HG03571 (cell line): Measurements from ENCODE around the gene PLPP3.

ENCODE experiments used
- ATAC-seq: cut with Tn5 transposase; IDR thresholded peaks from one replicate; pipeline ENCODE4 v1.9.1; 2021; ENCODE audit not compliant: unreplicated experiment

The PLPP3 gene

DNA sequence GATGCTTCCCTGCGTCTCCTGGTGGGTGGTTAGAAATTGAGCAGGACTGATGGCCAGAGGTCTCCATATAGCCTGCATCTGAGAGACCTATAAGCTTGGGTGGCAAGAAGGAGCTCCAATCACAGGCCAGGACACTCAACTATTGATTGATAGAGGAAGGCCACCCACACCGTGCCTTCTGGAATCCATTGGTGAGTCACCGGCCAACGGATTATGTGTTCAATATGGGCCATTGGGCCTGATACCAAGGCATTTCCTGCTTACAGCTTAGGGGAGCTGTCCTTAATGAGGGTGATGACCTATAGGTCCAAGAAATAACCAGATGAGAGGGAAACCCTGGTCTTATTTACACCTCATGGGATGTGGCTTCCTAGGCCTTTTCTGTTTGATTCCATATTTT is 115.1 kb downstream of the PLPP3 start:
- no peak for ATAC-seq

DNA sequence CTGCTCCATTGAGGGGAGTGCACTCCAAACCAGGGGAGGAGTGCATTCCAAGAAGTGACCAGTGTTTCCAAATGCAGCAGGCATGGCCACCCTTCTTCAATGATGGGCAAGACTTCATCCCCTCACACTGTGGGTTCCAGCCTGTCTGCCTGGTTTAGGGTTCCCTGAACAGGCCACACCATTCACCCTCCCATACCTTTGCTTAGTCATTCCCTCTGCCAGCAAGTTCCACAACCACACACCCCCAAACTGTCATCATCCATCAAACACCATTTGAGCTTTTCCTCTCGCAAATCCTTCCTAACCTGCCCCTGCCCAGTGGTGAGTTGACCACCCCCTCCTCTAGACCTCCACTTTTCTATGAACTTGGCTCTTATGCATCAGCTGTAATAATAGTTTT is 116.0 kb downstream of the PLPP3 start:
- no peak for ATAC-seq

DNA sequence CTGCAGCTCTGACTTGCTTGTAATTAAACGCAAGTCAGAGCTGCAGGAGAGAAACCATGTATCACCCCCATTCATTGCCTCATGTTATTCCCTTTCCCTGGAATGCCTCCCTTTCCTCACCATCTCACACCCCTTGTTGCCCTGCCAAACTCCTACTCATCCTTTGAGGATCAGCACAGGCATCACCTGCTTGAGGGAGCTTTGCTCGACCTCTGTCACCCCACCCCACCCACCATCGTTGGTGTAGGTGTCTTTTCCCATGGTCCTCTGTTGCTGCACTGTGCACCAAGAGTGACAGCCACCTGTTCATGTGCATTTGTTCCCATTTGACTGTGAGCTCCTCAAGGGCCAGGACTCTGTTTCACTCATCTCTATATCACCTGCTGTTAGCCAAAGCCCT is 117.2 kb downstream of the PLPP3 start:
- ATAC-seq = no peak

DNA sequence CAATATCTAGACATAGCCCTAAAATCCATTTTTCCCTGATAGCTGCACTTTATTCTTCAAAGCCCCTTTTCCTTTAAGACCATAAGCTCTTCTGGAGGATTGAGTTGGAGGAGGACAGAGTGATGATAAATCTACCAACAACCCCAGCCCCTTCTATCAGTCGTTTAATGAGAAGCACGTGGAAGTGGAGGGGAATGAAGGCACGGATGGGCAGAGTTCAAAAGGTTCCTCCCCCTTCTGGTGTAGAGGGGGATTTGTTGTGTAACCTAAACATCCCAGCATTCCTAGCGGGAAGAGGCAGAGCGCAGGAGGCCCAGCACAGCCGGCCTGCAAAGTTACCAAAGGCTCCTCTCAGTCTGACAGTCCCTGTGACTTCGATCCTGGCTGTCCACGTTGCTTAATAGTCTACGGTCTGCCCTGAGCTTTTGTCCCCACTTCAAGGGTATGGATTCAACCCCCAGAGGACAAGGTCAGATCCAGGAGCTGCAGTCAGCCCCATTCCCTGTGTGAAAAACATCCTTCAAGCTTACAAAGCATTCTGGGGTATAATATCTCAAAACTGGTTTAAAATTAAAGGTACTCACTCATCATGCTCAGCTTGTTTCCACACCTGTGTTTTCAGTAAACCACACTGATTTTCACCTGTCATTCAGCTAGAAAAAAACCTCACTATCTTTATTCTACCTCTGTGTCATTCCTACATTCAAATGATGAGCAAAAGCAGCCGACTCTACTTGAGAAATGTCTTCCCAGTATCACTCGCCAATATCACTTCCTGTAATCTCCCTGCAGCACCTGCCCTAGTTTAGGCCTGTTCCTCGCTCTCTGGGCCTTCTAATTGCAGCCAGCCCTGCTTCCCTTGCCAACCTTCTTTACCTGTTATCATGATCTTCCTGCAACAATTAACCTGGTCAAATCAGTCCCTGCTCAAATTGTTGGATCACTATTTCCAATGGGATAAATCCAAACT is 117.9 kb downstream of the PLPP3 start:
- ATAC-seq = no peak

DNA sequence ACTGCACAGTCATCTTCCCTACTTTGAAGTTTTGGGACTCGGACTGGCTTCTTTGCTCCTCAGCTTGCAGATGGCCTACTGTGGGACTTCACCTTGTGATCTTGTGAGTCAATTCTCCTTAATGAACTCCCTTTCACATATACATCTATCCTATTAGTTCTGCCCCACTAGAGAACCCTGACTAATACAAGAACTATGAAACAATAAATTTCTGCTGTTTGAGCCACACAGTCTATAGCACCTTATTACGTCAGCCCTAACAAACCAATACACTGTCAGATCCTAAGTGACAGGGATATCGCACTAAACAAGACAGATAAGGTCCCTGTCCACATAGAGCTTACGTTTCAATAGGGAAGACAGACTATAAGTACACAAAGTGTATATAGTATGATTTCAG is 120.1 kb downstream of the PLPP3 start:
- ATAC-seq = no peak

DNA sequence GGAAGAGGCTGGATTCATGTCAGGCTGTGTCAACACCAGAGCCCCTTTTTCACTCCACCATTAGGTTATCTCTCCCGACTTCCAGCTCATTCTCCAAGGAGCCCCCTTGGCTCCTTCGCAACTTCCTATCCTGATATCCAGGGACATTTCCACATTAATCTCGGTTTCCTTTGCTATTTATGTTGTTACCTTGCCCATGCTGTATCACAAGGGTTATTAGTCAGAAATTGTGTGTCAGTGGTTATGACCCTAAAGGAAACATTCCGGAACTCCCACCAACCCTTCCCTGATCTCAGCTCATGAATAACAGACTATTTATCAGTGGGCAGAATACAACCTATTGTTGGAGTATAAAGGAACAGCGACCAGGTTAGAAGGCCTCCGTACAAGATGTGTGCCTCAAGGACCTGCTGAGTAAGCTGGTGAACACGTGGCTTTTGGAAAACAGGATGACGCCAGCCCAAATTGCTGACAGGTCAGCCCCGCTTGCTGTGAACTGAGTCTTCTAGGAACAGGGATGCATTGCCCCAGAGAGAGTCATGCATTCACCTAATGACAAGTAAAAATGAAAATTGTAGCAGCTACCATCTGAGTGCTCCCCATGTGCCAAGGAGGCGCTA is 121.5 kb downstream of the PLPP3 start:
- ATAC-seq = no peak

DNA sequence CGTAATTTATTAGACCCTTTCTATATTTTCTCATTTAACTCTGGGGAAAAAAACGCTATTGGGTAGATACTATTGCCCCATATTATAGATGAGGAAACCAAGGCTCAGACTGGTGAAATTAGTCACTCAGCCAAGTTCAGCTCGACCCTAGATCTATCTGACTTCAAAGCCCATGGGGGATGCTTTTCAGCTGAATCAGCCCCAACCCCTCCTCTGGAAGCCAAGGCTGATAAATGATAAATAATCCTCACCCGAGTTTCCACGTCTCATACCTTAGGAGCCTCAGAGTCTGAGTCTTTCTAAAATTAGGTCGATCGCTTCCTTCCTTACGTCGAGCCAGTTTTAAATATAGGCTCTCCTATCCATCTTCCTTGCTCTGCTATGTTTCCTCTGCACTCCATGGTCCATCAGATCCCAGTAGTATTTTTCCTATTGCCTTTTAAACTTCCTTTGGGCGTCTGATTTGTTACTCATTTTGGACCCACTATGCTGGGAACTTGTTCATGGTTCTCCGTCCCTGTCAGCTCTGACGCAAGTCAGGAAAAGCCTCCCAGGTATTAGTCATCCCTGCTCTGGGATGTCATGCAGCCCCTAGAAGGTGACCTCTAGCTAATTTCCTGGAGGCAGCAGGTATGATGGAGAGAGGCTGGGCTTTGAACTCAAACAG is 122.8 kb downstream of the PLPP3 start:
- ATAC-seq = no peak

DNA sequence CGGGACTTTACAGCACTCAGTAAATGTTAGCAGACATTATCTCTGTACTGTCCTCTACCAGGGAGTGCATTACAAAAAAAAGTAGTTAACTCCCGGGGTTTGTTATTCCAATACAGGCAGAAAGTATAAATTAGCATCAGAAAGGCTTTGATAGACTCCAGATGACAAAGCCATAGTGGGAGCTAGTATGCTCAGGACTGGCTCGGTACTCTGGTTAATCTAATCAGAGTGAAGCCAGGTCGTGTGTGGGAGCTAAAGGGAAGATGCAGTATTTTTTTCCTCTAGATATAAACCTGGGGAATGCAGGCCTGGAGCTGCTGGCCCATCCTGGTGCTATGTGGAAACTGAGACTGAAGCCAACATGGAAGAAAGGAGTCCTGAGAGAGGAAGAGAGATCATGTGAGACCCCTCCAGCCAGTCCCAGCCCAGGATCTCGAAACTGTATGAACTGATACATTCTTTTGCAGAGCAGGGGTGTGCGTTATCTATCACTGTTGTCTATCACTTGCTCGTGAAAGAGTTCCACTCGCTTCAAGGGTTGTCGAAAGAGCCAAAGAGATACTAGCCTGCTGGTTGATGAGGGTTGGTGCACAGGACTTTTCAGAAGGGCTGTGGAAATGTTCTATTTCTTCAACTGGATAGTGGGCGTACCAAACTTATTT is 125.8 kb downstream of the PLPP3 start:
- no peak for ATAC-seq

DNA sequence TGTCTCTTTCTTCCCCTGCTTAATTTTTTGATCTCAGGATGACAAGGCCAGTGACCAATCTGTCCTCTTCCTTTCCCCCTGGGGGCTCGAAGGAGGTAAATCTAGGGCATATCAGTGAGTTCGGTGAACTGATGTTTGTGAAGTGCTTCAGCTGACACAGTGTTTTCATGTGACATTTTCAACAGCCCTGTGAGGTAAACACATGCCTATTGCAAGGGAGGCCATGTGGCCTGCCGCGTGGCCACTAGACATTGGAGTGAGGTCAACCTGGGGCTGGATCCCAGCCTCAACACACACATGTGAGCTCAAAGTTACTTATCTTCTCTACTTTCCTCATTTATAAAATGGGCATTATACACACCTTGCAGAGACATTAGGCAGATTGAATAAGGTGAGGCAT is 126.3 kb downstream of the PLPP3 start:
- no peak for ATAC-seq

DNA sequence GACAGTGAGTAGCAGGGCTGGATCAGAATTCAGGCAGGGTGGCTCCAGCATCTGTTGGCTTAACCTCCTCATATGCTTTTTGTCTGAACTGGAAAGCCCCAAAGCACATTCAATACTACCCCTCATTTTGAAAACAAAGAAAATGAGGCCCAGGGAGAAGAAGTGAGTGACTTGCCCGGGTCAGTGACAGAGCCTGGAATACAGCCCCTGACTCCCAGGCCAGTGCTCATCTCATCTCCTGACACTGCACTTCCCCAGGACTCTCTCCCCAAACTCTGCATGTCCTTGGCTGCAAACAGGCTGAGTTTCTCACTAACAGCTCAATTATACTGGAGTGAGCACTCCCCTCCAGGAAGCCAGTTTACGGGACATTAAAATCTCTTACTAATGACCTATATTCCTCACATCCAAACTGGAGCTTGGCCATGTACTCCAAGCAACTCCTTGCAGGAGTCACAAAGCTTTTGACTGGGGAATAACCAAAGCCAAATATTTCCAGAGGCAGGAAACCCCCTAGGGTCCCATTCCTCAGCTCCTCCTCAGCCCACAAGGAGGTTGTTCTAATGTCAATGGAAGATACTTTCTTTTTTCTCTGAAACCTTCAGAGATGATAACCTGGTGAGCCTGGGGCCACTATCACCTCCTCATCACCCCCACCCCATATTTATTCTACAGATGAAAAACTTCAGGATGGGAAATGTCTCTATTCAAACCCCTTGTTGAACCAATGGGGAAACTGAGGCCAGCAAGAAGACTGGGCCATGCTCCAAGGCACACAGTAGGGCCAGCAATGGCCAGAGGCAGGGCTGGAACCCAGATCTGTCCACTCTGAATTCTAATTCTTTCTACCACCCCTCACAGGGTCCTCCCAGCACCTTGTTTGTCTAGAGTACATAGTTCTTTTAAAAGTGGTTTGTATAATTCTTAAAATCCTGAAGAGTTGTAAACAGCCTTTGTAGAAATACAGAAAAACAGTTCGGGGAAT is 127.0 kb downstream of the PLPP3 start:
- ATAC-seq = no peak

DNA sequence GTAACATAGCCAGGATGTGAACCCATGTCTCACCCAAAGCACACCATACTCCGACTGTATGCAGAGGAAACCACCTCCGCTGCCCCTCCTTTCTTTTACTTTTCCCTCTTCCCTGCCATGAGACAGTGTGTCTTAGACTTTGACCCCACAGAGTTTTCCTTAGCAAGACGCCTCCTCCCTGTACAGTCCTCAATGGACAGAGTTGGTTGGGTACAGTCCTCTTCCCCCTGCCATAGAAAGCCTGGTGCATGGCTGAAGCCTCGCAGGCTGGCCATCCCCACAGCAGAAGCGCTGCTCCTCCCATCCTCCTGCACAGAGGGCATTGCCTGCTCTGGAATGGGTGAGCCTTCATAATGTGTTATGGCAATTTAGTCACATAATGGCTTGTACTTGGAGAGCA is 127.9 kb downstream of the PLPP3 start:
- no peak for ATAC-seq

DNA sequence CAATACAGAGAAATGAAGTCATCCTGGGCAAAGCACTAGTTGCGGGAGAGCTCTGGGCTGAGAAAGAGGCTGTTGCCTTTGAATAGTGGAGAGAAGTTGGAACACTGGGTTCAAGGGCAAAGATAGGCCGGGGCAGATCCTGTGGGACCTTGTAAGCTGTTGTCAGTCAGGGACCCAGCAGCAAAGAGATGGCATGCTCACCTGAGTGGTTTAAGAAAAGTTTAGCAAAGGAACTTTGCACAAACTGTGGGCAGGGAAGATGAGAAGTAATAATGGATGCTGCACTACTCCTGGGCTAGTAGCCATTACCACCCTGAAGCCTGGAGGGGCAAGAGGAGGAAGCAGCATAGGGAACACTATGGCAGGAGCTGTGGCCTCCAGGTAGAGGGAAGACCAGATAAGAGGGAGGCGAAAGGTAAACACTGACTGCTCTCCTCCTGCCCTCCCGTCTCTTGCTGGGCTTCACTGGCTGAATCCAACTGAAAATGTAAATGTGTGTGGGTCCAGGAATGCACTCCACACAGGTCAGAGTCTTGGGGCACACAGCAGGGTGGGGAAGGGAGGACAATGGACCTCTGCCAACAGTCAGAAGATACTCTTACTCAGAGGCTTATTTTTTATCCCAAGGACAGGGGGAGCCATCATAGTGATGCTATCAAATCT is 129.2 kb downstream of the PLPP3 start:
- no peak for ATAC-seq

DNA sequence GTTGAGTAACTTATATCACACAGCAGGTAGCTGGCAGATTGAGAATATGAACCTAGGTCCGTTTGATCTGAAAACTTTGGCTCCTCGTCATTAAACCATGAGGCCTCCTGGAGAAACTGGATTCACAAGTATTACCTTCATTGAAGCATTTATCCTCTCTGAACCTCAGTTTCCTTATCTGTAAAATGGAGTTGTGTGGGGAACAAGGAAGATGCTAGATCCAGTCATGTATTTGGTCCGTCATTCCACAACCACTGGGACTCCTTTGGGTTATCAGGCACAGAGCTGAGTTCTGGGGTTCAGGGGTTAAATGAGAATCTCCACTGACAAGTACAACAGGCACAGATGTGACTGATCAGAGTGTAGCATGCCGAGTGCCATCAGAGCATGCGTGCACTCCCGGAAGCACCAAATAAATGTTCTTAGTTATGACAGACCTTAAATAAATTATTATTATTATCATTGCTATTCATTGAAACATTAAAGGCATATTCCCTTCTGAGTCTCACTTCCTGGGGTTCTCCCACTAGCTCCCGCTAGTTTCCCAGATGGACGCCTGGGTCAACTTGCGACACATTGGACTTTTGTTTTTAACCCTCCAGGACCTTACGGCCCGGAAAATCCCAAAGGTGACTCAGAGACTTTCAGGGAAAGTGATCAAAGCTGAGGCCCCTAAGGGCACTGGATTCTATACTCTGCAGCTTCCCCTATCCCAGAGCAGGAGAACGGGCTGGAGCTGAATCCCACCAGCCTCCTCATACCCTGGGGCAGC is 130.6 kb downstream of the PLPP3 start:
- no peak for ATAC-seq

DNA sequence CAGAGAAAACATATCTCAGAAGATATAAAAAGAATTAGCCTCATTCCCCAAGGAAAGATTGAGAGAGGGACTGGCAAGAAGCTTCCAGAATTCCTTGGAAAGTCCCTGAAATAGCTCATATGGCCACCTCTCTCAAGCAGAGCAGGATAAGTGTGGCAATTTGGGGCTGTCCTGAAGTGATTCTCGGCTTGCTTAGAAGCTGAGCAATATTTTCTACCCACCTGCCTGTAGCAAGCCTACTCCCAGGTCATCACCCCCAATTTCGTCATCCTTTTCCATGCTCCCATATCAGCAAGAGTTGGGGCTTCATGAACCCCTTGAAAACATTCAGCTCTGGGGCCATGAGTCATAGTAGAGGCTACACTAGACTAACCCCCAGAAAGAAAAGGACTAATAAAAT is 131.5 kb downstream of the PLPP3 start:
- no peak for ATAC-seq

DNA sequence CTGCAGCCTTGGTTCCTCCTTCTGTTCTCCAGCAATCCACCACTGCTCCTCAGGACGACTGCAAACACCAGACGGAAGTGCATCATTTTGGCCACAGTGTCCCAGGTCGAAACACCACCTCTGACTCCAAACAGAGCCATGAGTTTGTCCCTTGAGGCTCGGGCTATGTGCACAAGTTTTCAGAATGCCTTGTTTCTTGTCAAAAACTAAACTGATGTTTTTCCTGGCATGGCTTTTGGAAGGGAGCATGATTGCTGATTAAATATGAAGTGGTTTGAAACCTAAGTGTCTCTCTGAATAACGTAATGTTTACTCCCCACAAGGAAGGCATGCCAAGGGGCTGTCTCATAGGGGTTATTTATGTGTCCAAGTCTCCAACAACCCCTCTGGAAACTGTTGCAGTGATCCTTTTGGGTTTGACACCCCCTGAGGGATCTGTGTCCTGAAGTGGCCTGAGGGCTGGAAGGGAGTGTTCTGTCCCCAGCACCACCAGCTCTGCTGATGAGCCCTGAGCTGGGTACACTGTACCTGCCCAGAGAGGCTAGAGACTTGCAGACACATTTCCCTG is 132.7 kb downstream of the PLPP3 start:
- ATAC-seq = no peak

DNA sequence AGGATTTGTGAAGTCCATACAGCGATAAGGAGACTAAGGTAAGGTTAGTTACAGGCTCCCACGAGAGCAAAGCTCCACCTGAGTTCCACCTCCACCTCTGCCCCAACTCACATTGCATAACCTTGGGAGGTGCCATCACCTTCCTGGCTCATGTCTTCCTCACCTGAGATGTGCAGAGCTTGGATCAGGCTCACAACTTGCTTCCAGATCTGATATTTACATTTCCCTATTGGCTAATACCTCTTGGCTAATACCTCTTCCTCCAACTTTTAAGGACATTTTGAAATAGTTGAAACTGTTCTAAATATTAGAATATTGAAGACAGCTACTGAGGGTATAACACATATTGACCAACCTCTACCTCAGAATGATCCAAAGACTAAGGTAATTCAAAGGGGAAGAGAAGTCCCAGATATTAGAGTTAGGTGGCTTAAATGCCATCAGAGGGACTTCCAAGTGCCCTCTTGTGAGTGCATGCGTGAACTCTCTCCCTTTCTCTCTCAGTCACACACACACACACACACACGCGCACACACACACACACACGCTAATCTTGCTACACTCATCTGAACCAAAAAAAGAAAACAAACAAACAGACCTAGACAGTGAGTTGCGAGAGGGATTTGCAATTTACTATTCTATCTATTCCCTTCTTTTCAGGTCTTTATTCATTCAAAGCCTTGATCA is 134.3 kb downstream of the PLPP3 start:
- no peak for ATAC-seq
